Amniotic epithelial cell (primary cell): ENCODE data around the gene OXER1.
"Not testable (repeated sequence)": the region's sequence is repeated elsewhere in the genome, so short reads cannot be mapped to it uniquely, and the experiment has no call there.

Source experiments
- DNase-seq: peaks from one replicate; pipeline ENCODE4 v3.0.0-alpha.2; 2010; ENCODE audit warnings: low read depth

Gene OXER1

GRCh38 chr2:42752314-42752713 is 11.6 kb downstream of the OXER1 start:
- DNase-seq, result peak; percentile 5

DNA sequence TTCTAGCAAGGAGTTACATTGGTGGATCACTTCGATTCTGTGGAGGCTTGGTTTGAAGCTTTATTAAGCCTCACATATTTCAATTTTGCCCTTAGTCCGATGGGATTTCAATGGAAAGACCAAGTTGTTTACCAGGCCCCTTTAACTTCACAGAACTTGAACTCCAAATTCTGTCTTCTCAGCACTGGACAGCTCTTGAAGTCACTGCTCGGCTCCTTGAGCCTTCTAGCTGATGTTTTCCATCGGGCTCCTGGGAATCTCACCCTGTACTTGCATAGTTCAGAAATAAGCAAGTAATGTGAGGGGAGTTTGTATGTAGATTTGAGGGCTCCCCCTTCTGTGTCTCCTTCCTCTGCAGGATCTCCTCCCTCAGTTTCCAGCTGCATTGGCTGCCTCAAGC is 15.1 kb downstream of the OXER1 start:
- DNase-seq, result no peak

GRCh38 chr2:42747422-42747821 is 16.5 kb downstream of the OXER1 start:
- no peak for DNase-seq

- DNase-seq, result no peak
Observed at GRCh38 chr2:42744545-42745082, 19.3 kb downstream of the OXER1 start.

DNA sequence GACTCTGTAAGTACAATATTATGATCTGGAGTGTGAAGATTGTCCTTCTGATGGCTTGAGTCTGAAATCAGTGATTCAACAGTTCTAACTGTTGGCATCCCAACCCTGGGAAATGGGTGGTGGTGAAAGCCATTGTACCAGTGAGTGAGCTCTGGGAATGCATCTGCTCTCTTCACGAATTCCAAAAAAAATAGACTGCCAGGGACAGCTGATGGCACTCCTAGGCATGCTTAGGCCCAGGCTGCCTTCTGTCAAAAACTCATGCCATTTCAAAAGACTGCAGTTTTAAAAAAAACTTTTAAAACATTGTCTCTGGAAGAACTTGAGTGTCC is 20.3 kb downstream of the OXER1 start:
- no peak for DNase-seq

- DNase-seq, result no peak
Observed at GRCh38 chr2:42742740-42743658, 20.9 kb downstream of the OXER1 start.

- DNase-seq, result no peak
Observed at GRCh38 chr2:42741140-42741539, 22.8 kb downstream of the OXER1 start.

DNA sequence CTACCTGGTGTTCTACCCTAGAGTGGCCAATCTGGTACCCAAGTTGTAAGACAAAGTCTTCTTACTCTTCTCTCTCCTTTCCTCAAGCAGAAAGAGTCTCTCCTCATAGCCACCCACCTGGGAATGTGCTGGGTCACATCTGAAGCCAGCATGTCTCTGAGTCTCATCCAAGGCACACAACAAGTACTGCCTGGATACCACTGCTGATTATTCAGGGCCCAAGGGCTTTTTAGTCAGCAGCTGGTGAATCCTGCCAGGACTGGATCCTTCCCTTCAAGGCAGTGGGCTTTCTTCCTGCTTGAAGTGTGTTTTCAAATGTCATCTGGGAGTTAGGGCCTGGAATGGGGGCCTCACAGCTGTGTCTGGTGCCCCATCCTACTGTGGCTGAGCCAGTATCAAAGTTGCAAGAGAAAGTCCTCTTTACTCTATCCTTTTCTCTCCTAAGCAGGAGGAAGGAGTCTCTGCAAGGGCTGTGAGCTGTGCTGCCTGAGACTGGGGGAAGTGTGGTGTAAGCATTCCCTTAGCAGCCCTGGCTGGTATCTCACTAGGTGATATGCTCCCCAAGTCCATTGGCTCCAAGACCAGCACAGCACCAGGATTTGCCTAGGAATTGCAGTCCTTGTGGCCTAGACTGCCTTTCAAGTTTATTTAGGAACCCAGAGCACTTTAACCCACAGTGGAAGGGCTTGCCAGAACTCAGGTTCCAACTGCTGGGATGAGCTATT is 27.2 kb downstream of the OXER1 start:
- DNase-seq, result no peak

- DNase-seq, result no peak
Observed at GRCh38 chr2:42733852-42734251, 30.1 kb downstream of the OXER1 start.

DNA sequence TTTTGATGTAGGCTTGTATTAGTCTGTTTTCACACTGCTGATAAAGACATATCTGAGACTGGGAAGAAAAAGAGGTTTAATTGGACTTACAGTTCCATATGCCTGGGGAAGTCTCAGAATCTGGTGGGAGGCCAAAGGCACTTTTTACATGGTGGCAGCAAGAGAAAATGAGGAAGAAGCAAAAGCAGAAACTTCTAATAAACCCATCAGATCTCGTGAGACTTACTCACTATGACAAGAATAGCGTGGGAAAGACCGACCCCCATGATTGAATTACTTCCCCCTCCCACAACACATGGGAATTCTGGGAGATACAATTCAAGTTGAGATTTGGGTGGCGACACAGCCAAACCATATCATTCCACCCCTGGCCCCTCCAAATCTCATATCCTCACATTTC is 32.6 kb downstream of the OXER1 start:
- DNase-seq, result not testable (repeated sequence)

GRCh38 chr2:42726680-42727079 is 37.3 kb downstream of the OXER1 start:
- no peak for DNase-seq

- no peak for DNase-seq
Observed at GRCh38 chr2:42725657-42726056, 38.3 kb downstream of the OXER1 start.

DNA sequence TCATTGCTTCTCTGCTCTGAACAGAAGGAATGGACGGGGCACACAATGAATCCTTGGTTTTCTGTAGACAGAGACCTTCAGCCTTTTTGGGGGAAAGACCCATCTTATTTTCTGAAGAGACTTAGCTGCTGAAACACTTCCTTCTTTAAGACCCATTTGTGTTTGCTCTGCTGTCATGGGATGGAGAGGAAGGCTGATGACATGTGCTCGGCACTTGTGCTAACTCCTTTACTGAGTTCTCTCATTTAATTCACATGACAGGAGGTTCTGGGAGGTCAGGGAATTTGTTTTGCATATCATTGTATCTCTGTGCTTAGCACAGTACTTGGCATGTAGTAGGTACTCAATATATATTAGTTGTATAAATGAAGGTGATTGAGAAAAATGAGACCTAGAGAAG is 39.0 kb downstream of the OXER1 start:
- DNase-seq, result no peak

DNA sequence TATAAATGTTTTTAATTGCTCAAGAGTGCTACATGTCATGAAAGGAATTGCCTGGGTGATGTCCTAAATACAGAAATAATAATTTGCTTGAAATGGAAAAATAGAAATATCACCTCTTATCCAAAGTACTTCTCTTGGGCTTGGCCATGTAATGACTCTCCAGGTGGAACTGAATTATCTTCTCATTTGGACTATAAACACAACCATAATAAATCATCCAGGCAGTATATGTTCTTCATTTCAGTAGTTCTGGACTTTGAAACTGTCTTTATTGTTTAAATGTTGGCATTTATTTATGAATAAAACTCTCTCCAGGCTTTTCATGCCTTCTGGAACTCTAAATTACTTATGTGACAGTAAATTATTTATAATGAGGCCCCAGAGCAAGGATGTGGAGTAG is 40.5 kb downstream of the OXER1 start:
- DNase-seq, result no peak

DNA sequence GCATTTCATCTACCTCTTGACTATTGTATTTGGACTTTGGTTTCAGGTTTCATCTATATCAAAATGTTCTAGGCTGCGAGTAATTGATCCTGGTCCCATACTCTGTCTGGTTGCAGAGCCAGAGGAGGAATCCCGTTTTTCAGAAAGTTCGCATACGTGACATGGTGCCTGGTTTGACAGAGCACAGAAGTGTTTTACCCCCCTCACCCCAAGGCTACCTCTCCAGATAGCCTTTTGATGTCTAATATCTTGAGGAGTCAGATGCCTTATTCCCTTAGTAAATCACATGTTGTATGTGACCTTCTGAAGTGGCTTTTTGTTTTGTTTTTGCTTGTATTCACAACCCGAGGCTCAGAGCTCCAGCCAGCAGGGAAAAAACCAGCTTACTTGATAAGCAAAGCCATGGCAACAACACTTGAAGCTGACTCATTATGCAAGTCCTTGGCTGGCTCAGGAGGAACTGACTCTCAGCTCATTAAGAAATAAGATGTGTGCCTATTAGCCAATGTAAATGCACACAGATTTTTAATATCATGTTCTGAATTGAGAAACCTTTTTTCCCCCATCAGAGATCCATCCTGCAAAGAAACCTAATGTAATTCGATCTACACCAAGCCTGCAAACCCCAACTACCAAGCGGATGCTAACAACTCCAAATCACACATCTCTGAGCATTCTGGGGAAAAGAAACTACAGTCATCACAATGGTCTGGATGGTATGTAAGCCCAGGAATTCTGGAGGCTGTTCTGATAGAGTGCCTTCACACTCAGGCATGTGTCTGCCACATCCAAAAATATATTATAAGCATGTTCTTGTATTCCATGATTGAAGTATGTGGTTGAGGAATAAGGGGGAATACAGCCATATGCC is 41.4 kb downstream of the OXER1 start:
- DNase-seq, result peak; percentile 97

DNA sequence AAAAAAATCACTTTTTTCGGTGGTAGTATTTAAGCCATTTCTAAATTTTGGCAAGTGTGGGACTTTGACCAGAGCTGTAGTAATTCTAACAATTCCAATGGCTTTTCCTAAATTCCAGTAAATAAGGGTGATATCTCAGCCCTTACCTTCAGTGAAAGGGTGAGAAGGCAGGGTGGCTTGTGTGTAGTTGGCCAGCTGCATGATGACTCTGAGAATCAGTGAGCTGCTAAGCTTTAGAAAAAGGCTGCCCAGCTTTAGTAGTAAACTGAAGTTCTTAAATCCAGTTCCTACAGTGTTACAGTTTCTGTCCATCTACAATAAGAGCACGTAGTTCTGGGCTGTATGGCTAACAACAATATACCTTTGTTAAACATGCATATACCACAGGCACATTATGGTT is 42.0 kb downstream of the OXER1 start:
- no peak for DNase-seq

DNA sequence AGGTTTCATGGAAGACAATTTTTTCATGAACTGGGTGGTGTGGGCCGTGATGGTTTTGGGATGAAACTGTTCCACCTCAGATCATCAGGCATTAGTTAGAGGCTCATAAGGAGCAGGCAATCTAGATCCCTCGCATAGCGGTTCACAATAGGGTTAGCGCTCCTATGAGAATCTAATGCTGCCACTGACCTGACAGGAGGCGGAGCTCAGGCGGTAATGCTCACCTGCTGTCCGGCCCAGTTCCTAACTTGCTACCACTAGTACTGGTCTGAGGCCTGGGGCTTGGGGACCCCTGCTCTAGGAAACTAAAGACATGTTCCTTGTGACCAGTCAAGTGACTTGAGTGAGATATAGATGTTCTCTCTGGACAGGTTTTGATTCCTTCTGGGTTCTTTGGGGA is 49.2 kb downstream of the OXER1 start:
- DNase-seq, result no peak

- no peak for DNase-seq
Observed at GRCh38 chr2:42713920-42714319, 50.0 kb downstream of the OXER1 start.

DNA sequence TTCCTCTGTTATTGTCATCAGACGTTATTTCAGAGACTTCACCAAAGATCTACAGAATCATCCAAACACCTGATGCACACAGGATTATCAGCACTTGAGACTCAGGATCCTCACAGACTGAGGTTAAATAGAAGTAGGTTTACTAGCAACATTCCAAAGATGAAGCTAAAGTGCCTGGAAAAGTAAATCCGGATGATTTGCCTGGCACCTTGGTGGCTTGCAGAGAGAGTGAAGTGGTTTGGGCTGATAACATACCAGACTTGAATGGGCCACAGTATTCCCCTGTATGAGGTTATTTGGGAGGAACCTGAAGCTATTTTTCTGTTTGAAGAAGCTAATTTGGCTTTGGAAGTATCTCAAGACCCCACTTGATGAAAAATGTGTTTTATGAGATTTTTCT is 51.0 kb downstream of the OXER1 start:
- no peak for DNase-seq
